Small intestine (tissue), 7 donors: ENCODE results near the gene GRIA3. TPM values are rescaled to one million over a fixed set of nuclear protein-coding genes. Genes with fewer than 3 reads are reported as not detected.
"Not testable (repeated sequence)": the region's sequence is repeated elsewhere in the genome, so short reads cannot be mapped to it uniquely, and the experiment has no call there.

Experiments used
- DNase-seq, 2 donors: peaks; one replicate each; pipeline versions ENCODE4 v3.0.0 to v3.0.0-alpha.2; 2013
- FAIRE-seq: peaks from 2 replicates; lab custom pipeline; 2012; peaks lifted over from hg19 to GRCh38; lab: Jason Lieb, UNC
- H3K27ac ChIP-seq, 3 donors: one replicate each; pipeline ENCODE4 v1.5.1; 2013; ENCODE audit warnings: low read length in 2 of 3, mild to moderate bottlenecking in 2 of 3, control low read depth in 1 of 3, inconsistent platforms in 1 of 3, low read depth in 1 of 3, moderate library complexity in 1 of 3
- H3K27me3 ChIP-seq, 3 donors: one replicate each; pipeline ENCODE4 v1.6.1; 2013; ENCODE audit warnings: low read length in 3 of 3, inconsistent platforms in 1 of 3; ENCODE audit not compliant: control insufficient read depth in 3 of 3, insufficient read depth in 3 of 3
- H3K36me3 ChIP-seq, 3 donors: one replicate each; pipeline ENCODE4 v1.6.1; 2013; ENCODE audit warnings: low read length in 3 of 3, inconsistent platforms in 1 of 3, low read depth in 1 of 3, mild to moderate bottlenecking in 1 of 3, moderate library complexity in 1 of 3; ENCODE audit not compliant: control insufficient read depth in 3 of 3, insufficient read depth in 2 of 3
- H3K4me1 ChIP-seq, 3 donors: one replicate each; pipeline ENCODE4 v1.6.1; 2013; ENCODE audit warnings: low read length in 2 of 3, inconsistent platforms in 1 of 3, low read depth in 1 of 3, mild to moderate bottlenecking in 1 of 3, moderate library complexity in 1 of 3; ENCODE audit not compliant: control insufficient read depth in 3 of 3, insufficient read depth in 2 of 3
- H3K4me3 ChIP-seq, 3 donors: one replicate each; pipeline ENCODE4 v1.5.1; 2013; ENCODE audit warnings: low read length in 3 of 3, control low read depth in 1 of 3, inconsistent platforms in 1 of 3, low read depth in 1 of 3, mild to moderate bottlenecking in 1 of 3, moderate library complexity in 1 of 3
- H3K9me3 ChIP-seq, 2 donors: one replicate each; pipeline ENCODE4 v1.6.1; 2013; ENCODE audit warnings: low read depth in 1 of 2, low read length in 1 of 2; ENCODE audit not compliant: control insufficient read depth in 2 of 2, insufficient read depth in 1 of 2
- WGBS, 3 donors: extraction: QIAGEN DNeasy Blood & Tissue Kit; methylation state at CpG; one replicate each; pipeline ENCODE4 v1.1.7; 2013; 5-methylcytosine and 5-hydroxymethylcytosine counted together
- polyA plus RNA-seq, 4 donors: library from polyadenylated mRNA; stranded (reverse) in 3 of 4; unstranded in 1 of 4; fragments of 200-250 nt in 3 of 4; fragments of 120-200 nt in 1 of 4; gene quantifications; one replicate each; pipeline versions ENCODE4 v1.2.1 to v1.2.3, GENCODE V29; 2013
- donor health status: healthy with polysubstance abuse.
- donor health status: control.
- donor health status: control.
- donor health status: Bipolar disorder and iron deficiency.
- donor health status: healthy.

GRIA3 gene
- polyA plus RNA-seq, 4 donors, result 0.22 to 1.0 (median 0.84) TPM; not detected in 1

GRCh38 chrX:123530726-123531125 is 346.6 kb downstream of the GRIA3 start:
- not testable (repeated sequence) for H3K9me3 ChIP-seq, DNase-seq, H3K27me3 ChIP-seq, H3K27ac ChIP-seq, H3K4me1 ChIP-seq, H3K4me3 ChIP-seq, FAIRE-seq, H3K36me3 ChIP-seq
- 79 to 88% (median 80%) methylated on average over 1 of the region's 1 CpG for WGBS, 3 donors
